Right lobe of liver (tissue), 6 donors: ENCODE results near the gene FRMD4A. TPM values are rescaled to one million over a fixed set of nuclear protein-coding genes. Genes with fewer than 3 reads are reported as not detected.

Experiments used
- ATAC-seq, 4 donors: fragments of 200-7000 bp; cut with Tn5 transposase; one replicate each; pipeline ENCODE4 v1.9.1; 2020; ENCODE audit warnings: mild to moderate bottlenecking in 4 of 4, moderate library complexity in 4 of 4
- DNase-seq, 3 donors: peaks; one replicate each; pipeline ENCODE4 v3.0.0-alpha.2; 2020
- H3K27ac ChIP-seq, 3 donors: fragments of 200-600 bp; one replicate each; pipeline ENCODE4 v1.8.0; 2022
- H3K27me3 ChIP-seq, 2 donors: fragments of 200-600 bp; one replicate each; pipeline ENCODE4 v1.8.0; 2022
- H3K36me3 ChIP-seq, 4 donors: fragments of 200-600 bp; sonication (generic) in 1 of 4; one replicate each; pipeline versions ENCODE4 v1.5.1 to v1.8.0; 2017 to 2022; ENCODE audit warnings: control low read depth in 1 of 4
- H3K4me1 ChIP-seq, 4 donors: fragments of 200-600 bp; sonication (generic) in 1 of 4; one replicate each; pipeline versions ENCODE4 v1.5.1 to v1.8.0; 2017 to 2022; ENCODE audit warnings: control low read depth in 1 of 4
- H3K4me3 ChIP-seq, 3 donors: fragments of 200-600 bp; one replicate each; pipeline ENCODE4 v1.8.0; 2022
- H3K9me3 ChIP-seq, 4 donors: fragments of 200-600 bp; sonication (generic) in 1 of 4; one replicate each; pipeline versions ENCODE4 v1.5.1 to v1.8.0; 2017 to 2022; ENCODE audit warnings: control low read depth in 1 of 4
- CTCF ChIP-seq, 4 donors: fragments of 200-600 bp in 3 of 4; fragments of 450-650 bp in 1 of 4; IDR thresholded peaks; one replicate each; pipeline versions ENCODE4 v1.5.1 to v1.8.0; 2016 to 2022; ENCODE audit warnings: antibody characterized with exemption in 4 of 4, mild to moderate bottlenecking in 2 of 4
- POLR2A ChIP-seq: fragments of 450-650 bp; IDR thresholded peaks from one replicate; pipeline ENCODE4 v1.6.1; 2017; ENCODE audit warnings: antibody characterized with exemption, mild to moderate bottlenecking
- WGBS: methylation state at CpG from one replicate; pipeline ENCODE4 v1.1.6; 2018; ENCODE audit warnings: low coverage, low lambda C conversion rate; ENCODE audit not compliant: insufficient coverage; ENCODE audit errors: missing lambda C conversion rate; 5-methylcytosine and 5-hydroxymethylcytosine counted together
- intact Hi-C, 2 donors: fragments of 100-400 bp; cut with DNase I; formaldehyde crosslinking; loops; one replicate each; pipeline versions ENCODE4 v1.11.2 to v1.14.1; 2022
- total RNA-seq, 6 experiments: library from RNA; depleted of rRNA in 2 of 6; stranded (reverse); fragments of >200 nt in 2 of 6; fragmentation: NEBNext Ultra II Directional in 3 of 6; extraction: Animal tissue kit (Norgen Biotek cat#: 25700) in 3 of 6; gene quantifications; one replicate each; pipeline versions ENCODE4 v1.1.0 to v1.2.4, GENCODE V29; 2016 to 2023
- donor health status: DM: no; HTN: yes; CAD: no.
- donor health status: DM: no; HTN: no; CAD: no.
- donor health status: DM: no; HTN: no; CAD: no.
- donor health status: DM: no; HTN: yes; CAD: no.
- donor health status: DM: no; HTN: yes; CAD: no.

FRMD4A gene
- total RNA-seq, 6 experiments from 2014 or later = 8.4 to 22.8 (median 13.3) TPM

DNA sequence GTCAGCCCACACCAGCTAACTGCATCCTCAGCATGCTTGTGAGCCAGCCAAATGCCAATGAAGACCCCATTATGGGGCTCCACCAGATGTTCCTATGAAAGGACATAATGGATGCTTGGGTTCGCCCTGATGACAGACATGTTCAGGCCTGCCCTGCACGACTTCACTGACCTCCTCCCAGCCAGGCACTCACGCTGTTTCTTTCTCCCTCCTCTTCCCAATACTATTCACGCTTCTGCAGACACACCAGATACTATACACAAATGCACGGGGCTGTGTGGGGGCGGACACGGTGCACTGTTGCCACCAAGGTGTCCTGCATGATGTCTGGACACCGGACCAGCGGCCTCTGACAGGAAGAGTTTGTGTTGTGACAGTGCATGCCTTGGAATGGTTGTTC is 459.7 kb downstream of the FRMD4A start:
- Histone ChIP-seq H3K4me3 (no peak overlapping the region), H3K36me3 (no peaks in the 10 kb centered on the region), H3K27ac (no peak overlapping the region), H3K27me3 (no peaks in the 10 kb centered on the region), H3K9me3 (no peaks in the 10 kb centered on the region), H3K4me1 (no peaks in the 10 kb centered on the region)
- ATAC-seq = no peak
- whole genome bisulfite sequencing = 64% methylated on average over 6 of the region's 9 CpGs
- TF ChIP-seq POLR2A (no peak), CTCF (IDR thresholded peaks at IDR 0.05) (no peak)
- intact Hi-C loops = no loop called here
- DNase-seq = no peak

GRCh38 chr10:13869295-13869664 is 461.4 kb downstream of the FRMD4A start:
- WGBS = no CpG with 5 or more reads among the region's 12 CpGs
- Histone ChIP-seq H3K4me1 (no peaks in the 10 kb centered on the region), H3K27me3 (no peaks in the 10 kb centered on the region), H3K9me3 (no peaks in the 10 kb centered on the region), H3K36me3 (no peaks in the 10 kb centered on the region), H3K27ac (no peak overlapping the region), H3K4me3 (no peak overlapping the region)
- DNase-seq (no peak), ATAC-seq (no peak)
- TF ChIP-seq CTCF (IDR thresholded peaks at IDR 0.05) (no peak), POLR2A (no peak)
- intact Hi-C loops = no loop called here

- Histone ChIP-seq H3K4me1 (no peaks in the 10 kb centered on the region), H3K27me3 (no peaks in the 10 kb centered on the region), H3K4me3 (no peak overlapping the region), H3K27ac (no peak overlapping the region), H3K9me3 (no peaks in the 10 kb centered on the region), H3K36me3 (no peaks in the 10 kb centered on the region)
- ATAC-seq (no peak), DNase-seq (no peak)
- intact Hi-C loops = no loop called here
- TF ChIP-seq POLR2A (no peak), CTCF (IDR thresholded peaks at IDR 0.05) (no peak)
- 82% methylated on average over 8 of the region's 18 CpGs for WGBS
Observed at GRCh38 chr10:13868528-13869294, 462.0 kb downstream of the FRMD4A start.

DNA sequence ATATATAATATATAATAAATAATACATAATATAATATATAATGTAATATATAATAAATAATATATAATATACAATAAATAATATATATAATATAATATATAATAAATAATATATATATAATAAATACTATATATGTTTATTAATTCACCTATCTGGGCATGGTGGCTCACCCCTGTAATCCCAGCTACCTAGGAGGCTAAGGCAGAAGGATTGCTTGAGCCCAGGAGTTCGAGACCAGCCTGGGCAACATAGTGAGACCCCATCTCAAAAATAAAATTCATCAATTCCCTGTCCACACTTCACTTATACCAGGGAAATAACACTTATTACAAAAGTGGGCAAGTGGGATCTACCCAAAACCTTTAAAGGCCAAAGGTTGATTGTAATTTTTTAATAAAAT is 462.9 kb downstream of the FRMD4A start:
- TF ChIP-seq POLR2A (no peak), CTCF (IDR thresholded peaks at IDR 0.05) (no peak)
- H3K9me3 ChIP-seq = no peaks in the 10 kb centered on the region
- no peaks in the 10 kb centered on the region for H3K4me1 ChIP-seq
- no peak for ATAC-seq
- no peaks in the 10 kb centered on the region for H3K27me3 ChIP-seq
- no peak overlapping the region for H3K4me3 ChIP-seq
- intact Hi-C loops = no loop called here
- 100% methylated on average over 1 of the region's 1 CpG for WGBS
- DNase-seq = no peak
- no peak overlapping the region for H3K27ac ChIP-seq
- no peaks in the 10 kb centered on the region for H3K36me3 ChIP-seq
